K562 (cell line): ENCODE measurements around the gene PPM1M. TPM values are rescaled to one million over a fixed set of nuclear protein-coding genes. Genes with fewer than 3 reads are reported as not detected.

Experiments used
- CTBP1 ChIP-seq: fragments of 450-650 bp; IDR thresholded peaks from 2 replicates; pipeline ENCODE4 v1.6.1; 2016; ENCODE audit warnings: borderline replicate concordance
- CTCF ChIP-seq, 3 experiments: IDR thresholded peaks in 2 of 3; conservative IDR thresholded peaks in 1 of 3; 2 replicates each; pipeline ENCODE4 v1.5.1; 2011 to 2012; ENCODE audit warnings: low read length in 3 of 3, mild to moderate bottlenecking in 3 of 3, control low read depth in 2 of 3, improper control_type of control experiment in 1 of 3, inconsistent platforms in 1 of 3, low read depth in 1 of 3, mixed read lengths in 1 of 3, moderate library complexity in 1 of 3; ENCODE audit not compliant: insufficient read depth in 2 of 3
- FOXK2 ChIP-seq, 2 experiments: fragments of 450-650 bp; IDR thresholded peaks in 1 of 2; conservative IDR thresholded peaks in 1 of 2; 2 replicates each; pipeline ENCODE4 v1.6.1; 2016; ENCODE audit warnings: low read depth in 2 of 2, mild to moderate bottlenecking in 1 of 2
- GABPB2 ChIP-seq: fragments of 250-450 bp; sonication (Bioruptor Pico); conservative IDR thresholded peaks from 2 replicates; pipeline ENCODE4 v1.5.1; 2021; ENCODE audit warnings: mild to moderate bottlenecking
- NBN ChIP-seq: fragments of 450-650 bp; IDR thresholded peaks from 2 replicates; pipeline ENCODE4 v1.6.1; 2016; ENCODE audit warnings: low read depth, mild to moderate bottlenecking
- NFRKB ChIP-seq: fragments of 450-650 bp; IDR thresholded peaks from 2 replicates; pipeline ENCODE4 v1.6.1; 2016; ENCODE audit warnings: low read depth
- NFYB ChIP-seq: IDR thresholded peaks from 2 replicates; pipeline ENCODE4 v1.6.1; 2011; ENCODE audit warnings: mild to moderate bottlenecking, moderate library complexity; ENCODE audit not compliant: insufficient read length; ENCODE audit errors: extremely low read depth
- NR2C1 ChIP-seq, 2 experiments: fragments of 450-650 bp; IDR thresholded peaks; 2 replicates each; pipeline ENCODE4 v1.6.1; 2017; ENCODE audit warnings: mild to moderate bottlenecking in 2 of 2, antibody characterized with exemption in 1 of 2, inconsistent platforms in 1 of 2, missing compliant biosample characterization in 1 of 2, missing genetic modification characterization in 1 of 2
- NR4A1 ChIP-seq, 2 experiments: fragments of 250-450 bp in 1 of 2; fragments of 450-650 bp in 1 of 2; sonication (Bioruptor Pico) in 1 of 2; IDR thresholded peaks; 2 replicates each; pipeline versions ENCODE4 v1.4.0 to v1.6.1; 2016 to 2020; ENCODE audit warnings: mild to moderate bottlenecking in 2 of 2, missing compliant biosample characterization in 1 of 2, missing genetic modification characterization in 1 of 2, moderate library complexity in 1 of 2
- NRF1 ChIP-seq, 2 experiments: fragments of 450-650 bp; IDR thresholded peaks in 1 of 2; conservative IDR thresholded peaks in 1 of 2; 2 replicates each; pipeline ENCODE4 v1.6.1; 2014; ENCODE audit warnings: mild to moderate bottlenecking in 2 of 2
- POLR2H ChIP-seq: IDR thresholded peaks from 2 replicates; pipeline ENCODE4 v1.6.1; 2016; ENCODE audit warnings: missing genetic modification characterization, low read depth, mild to moderate bottlenecking, control low read depth, missing compliant biosample characterization, moderate library complexity
- RCOR1 ChIP-seq, 2 experiments: IDR thresholded peaks; 2 replicates each; pipeline ENCODE4 v1.6.1; 2012; ENCODE audit warnings: low read depth in 2 of 2, low read length in 2 of 2, borderline replicate concordance in 1 of 2, improper control_type of control experiment in 1 of 2
- SMARCA4 ChIP-seq: fragments of 450-650 bp; IDR thresholded peaks from 2 replicates; pipeline ENCODE4 v1.6.1; 2016
- SOX6 ChIP-seq: fragments of 450-650 bp; IDR thresholded peaks from 2 replicates; pipeline ENCODE4 v1.6.1; 2014; ENCODE audit warnings: mild to moderate bottlenecking
- SP1 ChIP-seq: sonication (generic); formaldehyde crosslinking; IDR thresholded peaks from 2 replicates; pipeline ENCODE4 v1.8.1; 2022; ENCODE audit warnings: mild to moderate bottlenecking, missing genetic modification reagents
- TFAP4 ChIP-seq: sonication (generic); formaldehyde crosslinking; IDR thresholded peaks from 2 replicates; pipeline ENCODE4 v1.8.0; 2022; ENCODE audit warnings: missing genetic modification reagents, mild to moderate bottlenecking, moderate library complexity, borderline replicate concordance
- USF1 ChIP-seq: sonication (generic); formaldehyde crosslinking; IDR thresholded peaks from 2 replicates; pipeline ENCODE4 v1.9.0; 2022; ENCODE audit warnings: mild to moderate bottlenecking, missing genetic modification reagents
- ZBTB1 ChIP-seq: sonication (generic); formaldehyde crosslinking; IDR thresholded peaks from 2 replicates; pipeline ENCODE4 v1.8.1; 2023; ENCODE audit warnings: missing genetic modification reagents, low read depth, mild to moderate bottlenecking, borderline replicate concordance
- ZBTB17 ChIP-seq: fragments of 450-650 bp; formaldehyde crosslinking; IDR thresholded peaks from 2 replicates; pipeline ENCODE4 v1.4.0; 2020; ENCODE audit warnings: mild to moderate bottlenecking
- ZNF175 ChIP-seq: fragments of 200-800 bp; sonication (Bioruptor generic); IDR thresholded peaks from 2 replicates; pipeline ENCODE4 v1.6.1; 2016; ENCODE audit warnings: low read depth, mild to moderate bottlenecking, missing genetic modification characterization, missing compliant biosample characterization
- ZNF551 ChIP-seq: fragments of 250-450 bp; sonication (Bioruptor Pico); IDR thresholded peaks from 2 replicates; pipeline ENCODE4 v1.5.0; 2021; ENCODE audit warnings: mild to moderate bottlenecking, moderate library complexity
- polyA plus RNA-seq, 8 experiments: library from polyadenylated mRNA; depleted of rRNA in 4 of 8; stranded (reverse) in 5 of 8; unstranded in 3 of 8; fragments of >200 nt; fragmentation: Nextera tagmentation in 2 of 8; fragmentation: Illumina TruSeq in 1 of 8; extraction: Ambion mirVana in 2 of 8; extraction: Trizol in 1 of 8; gene quantifications; 2 replicates each; pipeline versions ENCODE4 v1.2.1 to v1.2.3, GENCODE V29; 2011 to 2014; ENCODE audit warnings: inconsistent platforms in 1 of 8, missing spikeins in 1 of 8
- total RNA-seq, 7 experiments: library from RNA; depleted of rRNA in 6 of 7; stranded (reverse); fragments of >200 nt in 6 of 7; fragmentation: Illumina TruSeq in 2 of 7; extraction: Trizol in 2 of 7; gene quantifications; 2 replicates each; pipeline versions ENCODE4 v1.2.1 to v1.2.3, GENCODE V29; 2011 to 2021; ENCODE audit warnings: low replicate concordance in 1 of 7

Gene PPM1M
- total and polyA plus RNA-seq, 9 of the 15 experiments (the other 6 are each of a cell fraction or from before 2014, with no cell fraction given), result 1.4 to 9.2 (median 4.4) TPM

GRCh38 chr3:52240059-52240885 lies 5.3 kb upstream of the PPM1M start (continued):
- 0 out of 2 replicates have a peak, but pooled peaks have one; percentile 26 for TF ChIP-seq SOX6
- no peak for TF ChIP-seq NR4A1 (CRISPR knock-in tag; IDR thresholded peaks at IDR 0.05)
- peak; percentile 26; the same call in 1 of the 2 replicates for TF ChIP-seq NR4A1 (tag; IDR thresholded peaks at IDR 0.05)
- TF ChIP-seq NBN, result 0 out of 2 replicates have a peak, but pooled peaks have one; percentile 21
- TF ChIP-seq TFAP4 (CRISPR knock-in tag), result peak; percentile 67; the same call in 1 of the 2 replicates
- peak; percentile 61 for TF ChIP-seq CTBP1
- TF ChIP-seq NFRKB, result peak; percentile 55
- 0 out of 2 replicates have a peak, but pooled peaks have one; percentile 30 for TF ChIP-seq ZNF175 (CRISPR knock-in tag)
- TF ChIP-seq FOXK2 (conservative IDR thresholded peaks at IDR 0.05 in 1 of 2, IDR thresholded peaks at IDR 0.05 in 1 of 2; ENCODE audit: low read depth in 2 of 2), result peak in 1 of 2 experiments; percentile 20; a peak in 2 of 4 replicates
- peak; percentile 57 for TF ChIP-seq NFYB
- 0 out of 2 replicates have a peak, but pooled peaks have one; percentile 24 for TF ChIP-seq GABPB2 (CRISPR knock-in tag)
- TF ChIP-seq SP1, result no peak
- TF ChIP-seq NRF1 (conservative IDR thresholded peaks at IDR 0.05 in 1 of 2, IDR thresholded peaks at IDR 0.05 in 1 of 2), result peak; percentile 6 to 22; a peak in 1 of 4 replicates
- no peak for TF ChIP-seq ZBTB17 (CRISPR knock-in tag)
- peak; percentile 66; the same call in 1 of the 2 replicates for TF ChIP-seq POLR2H
- TF ChIP-seq ZBTB1 (CRISPR knock-in tag), result no peak
- no peak for TF ChIP-seq ZNF551 (CRISPR knock-in tag)
- TF ChIP-seq NR2C1 (IDR thresholded peaks at IDR 0.05), result no peak
- TF ChIP-seq NR2C1 (tag; IDR thresholded peaks at IDR 0.05), result no peak; the same call in 1 of the 2 replicates
- peak; percentile 10 to 19 (median 14); a peak in 2 of 6 replicates for TF ChIP-seq CTCF (IDR thresholded peaks at IDR 0.05 in 2 of 3, conservative IDR thresholded peaks at IDR 0.05 in 1 of 3; ENCODE audit: insufficient read depth in 2 of 3, low read depth in 1 of 3, low read length in 3 of 3)
- TF ChIP-seq USF1 (CRISPR knock-in tag), result peak; percentile 80
- TF ChIP-seq RCOR1 (IDR thresholded peaks at IDR 0.05; ENCODE audit: borderline replicate concordance in 1 of 2, low read depth in 2 of 2, low read length in 2 of 2), result peak in 1 of 2 experiments; percentile 69; a peak in 2 of 4 replicates
- TF ChIP-seq SMARCA4, result 0 out of 2 replicates have a peak, but pooled peaks have one; percentile 20
